ENCODE measurements around the gene BCAN. TPM values are rescaled to one million over a fixed set of nuclear protein-coding genes. Genes with fewer than 3 reads are reported as not detected.
"Not testable (repeated sequence)": the region's sequence is repeated elsewhere in the genome, so short reads cannot be mapped to it uniquely, and the experiment has no call there.

The BCAN gene
- total RNA-seq, 6 experiments from 2014 or later = not detected

DNA sequence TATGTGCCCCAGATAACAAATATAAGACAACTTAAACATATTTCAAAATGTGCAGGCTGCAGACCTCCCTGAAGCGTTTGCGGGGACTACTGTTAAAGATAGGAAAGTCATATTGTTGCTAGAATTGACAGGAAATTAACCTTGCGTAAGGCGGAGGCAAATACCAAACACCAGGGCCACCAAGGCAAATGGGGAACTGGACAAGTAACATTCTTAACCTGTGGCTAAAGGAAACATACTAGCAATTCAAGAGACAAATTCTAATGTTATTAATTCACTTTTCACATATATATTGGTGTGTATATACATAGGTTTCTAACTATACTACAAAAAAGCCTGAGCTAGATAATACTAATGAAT lies 15.9 kb upstream of the BCAN start:
- H3K9me3 Mint-ChIP-seq = no peaks in the 10 kb centered on the region
- H3K4me1 Mint-ChIP-seq (ENCODE audit: low read depth) = peaks cover 6% of the 10 kb centered on the region
- H3K4me3 Mint-ChIP-seq = no peak overlapping the region
- no peak for DNase-seq
- H3K27me3 Mint-ChIP-seq (ENCODE audit: insufficient read depth) = peaks cover 51% of the 10 kb centered on the region
- TF ChIP-seq, protein P1, sequence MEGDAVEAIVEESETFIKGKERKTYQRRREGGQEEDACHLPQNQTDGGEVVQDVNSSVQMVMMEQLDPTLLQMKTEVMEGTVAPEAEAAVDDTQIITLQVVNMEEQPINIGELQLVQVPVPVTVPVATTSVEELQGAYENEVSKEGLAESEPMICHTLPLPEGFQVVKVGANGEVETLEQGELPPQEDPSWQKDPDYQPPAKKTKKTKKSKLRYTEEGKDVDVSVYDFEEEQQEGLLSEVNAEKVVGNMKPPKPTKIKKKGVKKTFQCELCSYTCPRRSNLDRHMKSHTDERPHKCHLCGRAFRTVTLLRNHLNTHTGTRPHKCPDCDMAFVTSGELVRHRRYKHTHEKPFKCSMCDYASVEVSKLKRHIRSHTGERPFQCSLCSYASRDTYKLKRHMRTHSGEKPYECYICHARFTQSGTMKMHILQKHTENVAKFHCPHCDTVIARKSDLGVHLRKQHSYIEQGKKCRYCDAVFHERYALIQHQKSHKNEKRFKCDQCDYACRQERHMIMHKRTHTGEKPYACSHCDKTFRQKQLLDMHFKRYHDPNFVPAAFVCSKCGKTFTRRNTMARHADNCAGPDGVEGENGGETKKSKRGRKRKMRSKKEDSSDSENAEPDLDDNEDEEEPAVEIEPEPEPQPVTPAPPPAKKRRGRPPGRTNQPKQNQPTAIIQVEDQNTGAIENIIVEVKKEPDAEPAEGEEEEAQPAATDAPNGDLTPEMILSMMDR (IDR thresholded peaks at IDR 0.05) = peak; percentile 61; the same call in 1 of the 2 replicates
- no peaks in the 10 kb centered on the region for H3K36me3 Mint-ChIP-seq (ENCODE audit: low read depth)
- H3K27ac Mint-ChIP-seq = no peak overlapping the region

DNA sequence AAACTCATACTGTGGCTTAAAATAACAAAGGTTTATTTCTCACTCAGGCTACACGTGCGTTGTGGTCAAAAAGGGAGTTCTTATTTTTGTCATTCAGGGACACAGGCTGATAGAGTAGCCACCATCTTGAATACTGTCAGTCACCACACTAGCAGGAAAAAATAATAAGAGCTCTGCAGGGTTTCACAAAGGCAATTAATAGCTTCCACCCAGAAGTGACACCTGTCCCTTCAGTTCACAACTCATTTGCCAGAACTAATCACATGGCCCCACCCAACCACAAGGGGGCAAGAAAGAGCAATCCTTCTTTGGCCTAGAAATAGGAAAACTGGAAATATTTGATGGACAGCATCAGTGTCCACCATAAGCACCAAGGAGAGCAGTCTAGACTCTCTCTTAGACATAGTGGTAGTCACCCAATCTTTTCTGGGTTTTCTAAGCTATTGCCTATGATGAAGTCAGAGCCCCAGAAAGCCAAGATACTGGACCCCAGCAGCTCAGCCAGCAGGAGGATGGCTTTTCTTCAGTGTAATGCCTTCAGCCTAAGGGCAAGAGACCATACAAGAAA lies 14.5 kb upstream of the BCAN start:
- Mint-ChIP-seq H3K27me3 (ENCODE audit: insufficient read depth) (peaks cover 54% of the 10 kb centered on the region), H3K4me1 (ENCODE audit: low read depth) (peaks cover 6% of the 10 kb centered on the region), H3K27ac (no peak overlapping the region), H3K36me3 (ENCODE audit: low read depth) (no peaks in the 10 kb centered on the region), H3K4me3 (no peak overlapping the region), H3K9me3 (no peaks in the 10 kb centered on the region)
- TF ChIP-seq, protein P1 (IDR thresholded peaks at IDR 0.05) = peak; percentile 87
- DNase-seq = peak; percentile 60

DNA sequence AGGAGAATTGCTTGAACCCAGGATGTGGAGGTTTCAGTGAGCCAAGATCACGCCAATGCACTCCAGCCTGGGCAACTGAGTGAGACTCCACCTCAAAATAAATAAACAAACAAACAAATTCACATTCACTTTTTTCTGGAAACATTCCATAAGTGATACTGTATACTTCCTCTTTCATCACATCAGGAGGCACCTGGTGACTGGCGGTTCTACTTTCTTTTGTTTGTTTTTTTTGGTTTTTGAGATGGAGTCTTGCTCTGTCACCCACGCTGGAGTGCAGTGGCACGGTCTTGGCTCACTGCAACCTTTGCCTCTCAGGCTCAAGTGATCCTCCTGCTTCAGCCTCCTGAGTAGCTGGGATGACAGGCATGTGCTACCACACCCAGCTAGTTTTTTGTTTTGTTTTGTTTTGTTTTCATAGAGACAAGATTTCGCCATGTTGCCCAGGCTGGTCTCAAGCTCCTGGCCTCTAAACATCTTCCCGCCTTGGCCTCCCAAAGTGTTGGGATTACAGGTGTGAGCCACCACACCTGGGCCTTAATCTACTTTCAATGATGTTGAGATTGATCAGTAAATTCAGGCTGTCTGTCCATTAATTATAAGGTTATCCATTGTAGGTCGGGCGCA lies 12.0 kb upstream of the BCAN start:
- DNase-seq = no peak
- Mint-ChIP-seq H3K36me3 (ENCODE audit: low read depth) (no peaks in the 10 kb centered on the region), H3K4me3 (no peak overlapping the region), H3K27ac (no peak overlapping the region), H3K27me3 (ENCODE audit: insufficient read depth) (peaks cover 54% of the 10 kb centered on the region), H3K9me3 (no peaks in the 10 kb centered on the region), H3K4me1 (ENCODE audit: low read depth) (peaks cover 6% of the 10 kb centered on the region)
- TF ChIP-seq, protein P1 (IDR thresholded peaks at IDR 0.05) = no peak

DNA sequence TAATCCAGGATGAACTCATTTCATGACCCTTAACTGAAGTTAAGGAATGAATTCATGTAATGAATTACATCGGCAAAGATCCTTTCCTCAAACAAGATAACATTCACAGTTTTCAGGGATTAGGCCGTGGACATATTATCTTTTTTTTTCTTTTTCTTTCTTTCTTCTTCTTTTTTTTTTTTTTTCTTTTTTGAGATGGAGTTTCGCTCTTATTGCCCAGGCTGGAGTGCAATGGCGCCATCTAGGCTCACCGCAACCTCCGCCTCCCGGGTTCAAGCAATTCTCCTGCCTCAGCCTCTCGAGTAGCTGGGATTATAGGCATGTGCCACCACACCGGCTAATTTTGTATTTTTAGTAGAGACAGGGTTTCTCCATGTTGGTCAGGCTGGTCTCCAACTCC lies 10.8 kb upstream of the BCAN start:
- H3K27me3 Mint-ChIP-seq (ENCODE audit: insufficient read depth) = peaks cover 54% of the 10 kb centered on the region
- H3K27ac Mint-ChIP-seq; H3K4me1 Mint-ChIP-seq (ENCODE audit: low read depth); H3K4me3 Mint-ChIP-seq; DNase-seq; H3K36me3 Mint-ChIP-seq (ENCODE audit: low read depth); H3K9me3 Mint-ChIP-seq: not testable (repeated sequence)
- TF ChIP-seq, protein P1 (IDR thresholded peaks at IDR 0.05) = peak; percentile 30

DNA sequence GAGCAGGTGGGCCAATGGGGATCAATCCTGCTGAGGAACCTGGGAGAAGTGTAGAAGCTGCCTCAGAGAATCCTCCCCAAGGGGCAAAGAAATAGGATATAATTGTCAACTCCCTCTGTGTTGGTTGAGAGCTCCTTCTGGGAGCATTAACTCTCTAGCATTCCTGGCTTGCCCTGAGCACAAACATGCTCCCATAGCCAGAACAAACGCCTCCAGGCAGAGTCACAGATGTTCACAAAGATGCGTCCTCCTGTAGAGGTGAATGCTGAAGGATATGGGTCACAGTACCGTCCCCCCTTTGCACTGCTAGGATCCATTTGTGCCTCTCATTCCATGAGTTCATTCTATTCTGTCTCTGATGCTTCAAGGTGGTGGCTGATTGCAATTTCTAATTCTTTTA lies 9.6 kb upstream of the BCAN start:
- H3K36me3 Mint-ChIP-seq (ENCODE audit: low read depth) = no peaks in the 10 kb centered on the region
- H3K27me3 Mint-ChIP-seq (ENCODE audit: insufficient read depth) = peaks cover 49% of the 10 kb centered on the region
- no peaks in the 10 kb centered on the region for H3K4me1 Mint-ChIP-seq (ENCODE audit: low read depth)
- DNase-seq = no peak
- H3K4me3 Mint-ChIP-seq = no peak overlapping the region
- no peak overlapping the region for H3K27ac Mint-ChIP-seq
- H3K9me3 Mint-ChIP-seq = no peaks in the 10 kb centered on the region
- TF ChIP-seq, protein P1 (IDR thresholded peaks at IDR 0.05) = no peak
